ENCODE measurements around the gene CNTNAP2.
"Not testable (repeated sequence)": the region's sequence is repeated elsewhere in the genome, so short reads cannot be mapped to it uniquely, and the experiment has no call there.

CNTNAP2 gene

GRCh38 chr7:147048864-147049263 is 932.3 kb downstream of the CNTNAP2 start:
- no peak for DNase-seq

- DNase-seq = no peak
Measured at GRCh38 chr7:147052818-147053217, 936.2 kb downstream of the CNTNAP2 start.

- no peak for DNase-seq
Measured at GRCh38 chr7:147053746-147054145, 937.1 kb downstream of the CNTNAP2 start.

DNA sequence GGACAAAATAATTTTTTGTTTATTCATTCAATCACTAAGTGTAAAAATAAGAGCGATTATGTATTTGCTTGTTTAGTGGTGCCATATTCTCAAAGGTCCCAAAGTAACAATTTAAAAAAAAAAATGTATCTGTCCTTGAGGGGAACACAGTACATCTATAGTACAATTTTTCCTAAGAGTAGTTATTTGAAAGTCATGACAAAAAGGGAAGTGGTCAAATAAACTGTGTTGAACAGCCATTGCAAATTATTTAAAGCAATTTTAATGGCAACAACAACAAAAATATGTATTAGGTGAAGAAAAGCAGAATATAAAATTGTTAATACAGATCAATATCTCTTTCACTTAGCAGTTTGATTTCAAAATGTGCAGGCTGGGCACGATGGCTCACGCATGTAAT is 943.5 kb downstream of the CNTNAP2 start:
- no peak for DNase-seq

GRCh38 chr7:147062897-147063296 is 946.3 kb downstream of the CNTNAP2 start:
- DNase-seq = no peak

DNA sequence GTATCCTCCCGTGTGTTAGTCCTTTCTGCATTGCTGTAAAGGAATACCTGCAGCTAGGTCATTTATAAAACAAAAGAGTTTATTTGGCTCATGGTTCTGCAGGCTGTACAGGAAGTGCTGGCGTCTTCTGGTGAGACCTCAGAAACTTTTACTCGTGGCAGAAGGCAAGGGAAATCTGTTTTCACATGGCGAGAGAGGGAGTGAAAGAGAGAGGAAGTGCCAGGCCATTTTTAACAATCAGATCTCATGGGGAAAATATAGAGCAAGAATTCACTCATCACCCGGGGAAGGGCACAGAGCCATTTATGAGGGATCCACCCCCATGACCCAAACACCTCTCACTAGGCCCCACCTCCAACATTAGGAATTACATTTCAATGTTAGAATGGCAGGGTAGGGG is 952.2 kb downstream of the CNTNAP2 start:
- no peak for DNase-seq

DNA sequence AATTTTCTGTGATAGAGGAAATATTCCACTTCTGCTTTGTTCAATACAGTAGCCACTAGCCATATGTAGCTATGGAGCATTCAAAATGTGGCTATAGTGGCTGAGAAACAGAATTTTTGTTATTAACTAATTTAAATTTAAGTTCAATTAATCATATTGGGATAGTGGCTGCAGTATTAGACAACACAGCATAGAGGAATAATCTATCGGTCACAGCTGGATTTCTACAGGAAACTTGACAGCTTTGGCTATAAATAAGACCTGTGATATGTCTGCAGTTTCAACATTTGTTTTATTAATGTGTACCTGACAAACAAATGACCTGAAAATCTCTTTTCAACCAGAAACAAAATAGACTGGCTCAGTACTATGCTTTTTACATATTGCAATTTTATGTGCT is 953.2 kb downstream of the CNTNAP2 start:
- no peak for DNase-seq

DNA sequence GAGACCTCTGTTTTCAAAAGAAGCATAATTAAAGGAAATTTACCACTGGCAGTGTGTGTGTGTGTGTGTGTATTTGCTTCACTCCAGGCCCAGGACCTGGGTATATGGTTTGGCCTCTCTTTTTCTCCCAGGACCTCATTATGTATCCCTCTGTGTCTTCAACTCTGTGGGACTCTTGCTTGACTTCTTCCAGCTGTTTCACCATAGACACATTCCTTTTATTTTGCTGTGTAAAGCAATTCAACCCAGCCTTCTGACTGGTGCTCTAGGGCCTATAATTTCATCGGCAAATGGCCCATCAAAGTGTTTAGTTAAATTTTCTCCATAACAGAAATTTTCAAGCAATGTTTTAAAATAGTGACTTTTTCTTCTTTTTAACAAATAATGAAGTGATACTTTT is 954.3 kb downstream of the CNTNAP2 start:
- DNase-seq = no peak

- no peak for DNase-seq
Measured at GRCh38 chr7:147071536-147071935, 954.9 kb downstream of the CNTNAP2 start.

- DNase-seq = no peak
Measured at GRCh38 chr7:147078312-147078711, 961.7 kb downstream of the CNTNAP2 start.

- DNase-seq = no peak
Measured at GRCh38 chr7:147079083-147079482, 962.5 kb downstream of the CNTNAP2 start.

- DNase-seq = no peak
Measured at GRCh38 chr7:147079921-147080420, 963.4 kb downstream of the CNTNAP2 start.

DNA sequence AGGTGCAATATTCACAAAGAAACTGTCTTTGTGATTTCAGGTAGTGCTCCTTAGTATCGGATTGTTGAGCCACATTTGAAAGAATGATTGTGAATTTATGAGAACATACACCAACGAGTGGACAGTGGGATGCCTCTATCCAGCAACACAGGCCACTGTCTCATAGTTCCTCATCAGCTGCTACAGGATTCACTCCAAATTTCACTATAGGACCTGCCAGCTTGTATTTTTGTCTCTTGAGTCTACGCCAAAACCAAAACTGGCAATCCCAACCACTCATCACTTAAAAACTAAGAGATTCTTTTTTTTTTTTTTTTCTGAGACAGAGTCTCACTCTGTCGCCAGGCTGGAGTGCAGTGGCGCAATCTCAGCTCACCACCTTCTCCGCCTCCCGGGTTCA is 964.5 kb downstream of the CNTNAP2 start:
- DNase-seq = no peak

- DNase-seq = no peak
Measured at GRCh38 chr7:147089051-147089461, 972.5 kb downstream of the CNTNAP2 start.

- DNase-seq = no peak
Measured at GRCh38 chr7:147089608-147090007, 973.0 kb downstream of the CNTNAP2 start.

GRCh38 chr7:147096629-147097028 is 980.0 kb downstream of the CNTNAP2 start:
- no peak for DNase-seq

DNA sequence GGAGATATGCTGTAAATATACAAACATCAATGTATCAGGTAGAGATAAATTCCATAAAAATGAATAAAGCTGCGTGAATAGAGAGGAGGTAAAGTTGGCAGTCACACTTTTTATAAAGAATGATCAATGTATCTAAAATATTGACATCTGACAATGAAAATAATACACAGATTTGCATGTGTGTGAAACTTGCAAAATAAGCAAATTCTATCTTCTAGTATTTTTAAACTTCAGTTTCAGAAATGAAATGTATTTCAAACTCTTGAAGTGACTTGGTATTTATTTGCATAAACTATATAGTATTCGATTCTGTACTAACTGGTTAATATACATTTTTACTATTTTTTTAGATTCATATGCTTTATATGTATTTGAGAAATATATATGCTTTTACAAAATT is 986.6 kb downstream of the CNTNAP2 start:
- no peak for DNase-seq

- no peak for DNase-seq
Measured at GRCh38 chr7:147106746-147107145, 990.1 kb downstream of the CNTNAP2 start.

GRCh38 chr7:147114525-147114924 is 997.9 kb downstream of the CNTNAP2 start:
- not testable (repeated sequence) for DNase-seq

GRCh38 chr7:147136352-147136751 is 1019.8 kb downstream of the CNTNAP2 start:
- DNase-seq = no peak

DNA sequence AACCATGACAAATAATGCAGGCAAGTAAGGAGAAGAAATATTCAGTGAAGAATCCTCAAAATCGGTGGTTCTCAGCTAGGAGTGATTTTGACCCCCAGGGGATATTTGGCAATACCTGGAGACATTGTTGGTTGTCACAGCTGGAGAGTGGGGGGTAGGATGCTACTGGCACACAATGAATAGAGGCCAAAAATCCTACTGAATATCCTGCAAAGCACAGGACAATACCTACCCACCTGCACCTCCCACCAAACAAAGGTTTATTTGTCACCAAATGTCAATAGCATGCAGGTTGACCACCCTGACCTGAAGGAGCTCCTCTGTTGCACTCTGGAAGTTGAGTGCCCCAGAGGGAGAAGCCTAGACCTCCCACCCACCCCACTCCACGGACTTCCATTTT is 1028.6 kb downstream of the CNTNAP2 start:
- DNase-seq = no peak

GRCh38 chr7:147146169-147146568 is 1029.6 kb downstream of the CNTNAP2 start:
- DNase-seq = no peak

GRCh38 chr7:147151661-147152060 is 1035.1 kb downstream of the CNTNAP2 start:
- no peak for DNase-seq

DNA sequence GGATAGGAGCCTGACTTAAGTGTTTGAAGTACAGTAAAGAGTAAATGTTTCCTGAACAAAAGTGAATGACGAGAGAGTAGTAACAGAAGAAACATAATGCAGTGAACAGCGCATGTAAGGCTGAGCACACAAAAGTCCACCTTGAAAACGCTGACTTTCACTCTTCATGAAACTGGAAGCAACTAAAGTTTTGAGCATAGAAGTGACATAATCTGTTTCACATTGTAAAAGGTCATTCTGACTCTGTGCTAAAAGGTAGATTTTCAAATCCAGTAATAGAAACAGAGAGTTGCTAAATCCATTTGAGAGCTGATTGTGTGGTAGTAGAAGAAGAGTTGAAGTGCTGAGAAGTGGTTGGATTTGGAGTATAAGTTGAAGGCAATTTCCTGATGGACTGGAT is 1037.0 kb downstream of the CNTNAP2 start:
- no peak for DNase-seq

- DNase-seq = no peak
Measured at GRCh38 chr7:147161405-147161804, 1044.8 kb downstream of the CNTNAP2 start.

All from activated naive CD4-positive, alpha-beta T cell treated with anti-CD3 and anti-CD28 coated beads, Interleukin-2, amount 50 U/mL, for 16 hours (primary cell).